GM12874 (cell line): ENCODE measurements around the gene GCGR.

ENCODE experiments used
- TF ChIP-seq, protein P1 (sequence below): IDR thresholded peaks from 2 replicates; pipeline ENCODE4 v1.5.1; 2011; ENCODE audit warnings: low read depth, mild to moderate bottlenecking, control low read depth, low read length, moderate library complexity; ENCODE audit not compliant: insufficient read depth

Gene GCGR

DNA sequence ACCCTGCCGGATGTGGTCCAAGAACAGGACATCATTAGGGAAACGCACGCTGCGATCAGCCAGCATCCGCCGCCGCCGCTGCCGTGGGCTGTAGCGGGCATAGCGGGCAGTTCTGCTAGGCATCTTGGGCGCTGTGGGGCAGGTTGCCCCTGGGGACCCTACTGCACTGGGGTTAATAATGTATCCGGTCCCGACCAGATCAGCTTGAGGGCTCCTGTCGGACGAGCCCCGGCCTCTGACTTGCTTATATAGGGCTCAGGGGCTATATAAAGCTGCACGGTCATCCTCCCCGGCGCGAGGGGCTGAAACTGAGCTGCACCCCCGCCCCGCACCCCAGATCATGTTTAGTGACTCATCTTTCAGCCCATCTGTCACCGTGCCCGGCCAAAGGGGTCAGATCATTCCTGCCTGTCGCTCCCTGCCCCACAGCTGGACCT, 30.9 kb downstream of the GCGR start, which contains the start of gene PPP1R27:
Gene PPP1R27, minus strand, starts transcription at position 220 of the 437 bp plus-strand sequence. Its CDS starts 97 bp downstream, at position 123.
- TF ChIP-seq, protein P1, sequence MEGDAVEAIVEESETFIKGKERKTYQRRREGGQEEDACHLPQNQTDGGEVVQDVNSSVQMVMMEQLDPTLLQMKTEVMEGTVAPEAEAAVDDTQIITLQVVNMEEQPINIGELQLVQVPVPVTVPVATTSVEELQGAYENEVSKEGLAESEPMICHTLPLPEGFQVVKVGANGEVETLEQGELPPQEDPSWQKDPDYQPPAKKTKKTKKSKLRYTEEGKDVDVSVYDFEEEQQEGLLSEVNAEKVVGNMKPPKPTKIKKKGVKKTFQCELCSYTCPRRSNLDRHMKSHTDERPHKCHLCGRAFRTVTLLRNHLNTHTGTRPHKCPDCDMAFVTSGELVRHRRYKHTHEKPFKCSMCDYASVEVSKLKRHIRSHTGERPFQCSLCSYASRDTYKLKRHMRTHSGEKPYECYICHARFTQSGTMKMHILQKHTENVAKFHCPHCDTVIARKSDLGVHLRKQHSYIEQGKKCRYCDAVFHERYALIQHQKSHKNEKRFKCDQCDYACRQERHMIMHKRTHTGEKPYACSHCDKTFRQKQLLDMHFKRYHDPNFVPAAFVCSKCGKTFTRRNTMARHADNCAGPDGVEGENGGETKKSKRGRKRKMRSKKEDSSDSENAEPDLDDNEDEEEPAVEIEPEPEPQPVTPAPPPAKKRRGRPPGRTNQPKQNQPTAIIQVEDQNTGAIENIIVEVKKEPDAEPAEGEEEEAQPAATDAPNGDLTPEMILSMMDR, result no peak

DNA sequence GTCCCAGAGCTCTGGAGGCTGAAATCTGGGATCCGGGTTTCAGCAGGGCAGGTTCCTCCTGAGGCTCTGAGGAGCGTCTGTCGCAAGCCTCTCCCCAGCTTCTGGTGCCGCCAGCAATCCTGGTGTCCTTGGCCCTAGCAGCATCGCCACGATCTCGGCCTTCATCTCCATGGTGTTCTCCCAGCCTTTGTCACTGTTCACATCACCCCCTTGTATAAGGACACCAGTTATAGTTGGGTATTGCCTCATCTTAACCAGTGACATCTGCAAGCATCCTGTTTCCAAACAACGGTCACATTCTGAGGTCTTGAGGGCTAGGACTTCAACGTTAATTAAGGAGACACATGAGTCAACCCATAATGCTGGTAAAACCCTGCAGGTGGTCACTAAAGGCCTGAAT, 33.7 kb downstream of the GCGR start:
- TF ChIP-seq, protein P1, result no peak

DNA sequence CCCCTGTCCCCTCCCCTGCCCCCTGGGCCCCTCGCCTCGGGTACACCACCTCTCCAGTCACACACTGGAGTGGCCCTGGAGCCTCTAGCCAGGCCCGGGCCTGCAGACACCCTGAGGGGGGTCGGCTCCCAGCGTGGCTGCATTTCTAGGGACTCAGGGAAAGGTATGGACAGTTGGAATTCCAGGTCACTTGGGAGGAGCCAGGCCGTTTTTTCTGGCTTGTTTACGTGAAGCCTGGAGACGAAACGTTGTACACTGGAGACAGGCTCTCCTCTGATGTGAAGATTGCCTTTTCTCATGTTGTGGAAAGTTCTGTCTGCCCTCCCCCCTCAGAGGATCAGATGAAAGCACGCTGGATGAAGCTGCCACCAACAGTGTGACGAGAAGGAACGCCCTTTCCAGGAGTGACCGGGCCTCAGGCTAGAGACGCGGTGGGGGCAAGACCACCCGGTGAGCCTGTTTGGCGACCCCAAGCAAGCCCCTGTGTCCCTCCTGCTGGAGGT, 34.9 kb downstream of the GCGR start:
- TF ChIP-seq, protein P1, result no peak

- TF ChIP-seq, protein P1, result no peak
These were observed 35.4 kb downstream of the GCGR start for GRCh38 chr17:81839301-81839700.

DNA sequence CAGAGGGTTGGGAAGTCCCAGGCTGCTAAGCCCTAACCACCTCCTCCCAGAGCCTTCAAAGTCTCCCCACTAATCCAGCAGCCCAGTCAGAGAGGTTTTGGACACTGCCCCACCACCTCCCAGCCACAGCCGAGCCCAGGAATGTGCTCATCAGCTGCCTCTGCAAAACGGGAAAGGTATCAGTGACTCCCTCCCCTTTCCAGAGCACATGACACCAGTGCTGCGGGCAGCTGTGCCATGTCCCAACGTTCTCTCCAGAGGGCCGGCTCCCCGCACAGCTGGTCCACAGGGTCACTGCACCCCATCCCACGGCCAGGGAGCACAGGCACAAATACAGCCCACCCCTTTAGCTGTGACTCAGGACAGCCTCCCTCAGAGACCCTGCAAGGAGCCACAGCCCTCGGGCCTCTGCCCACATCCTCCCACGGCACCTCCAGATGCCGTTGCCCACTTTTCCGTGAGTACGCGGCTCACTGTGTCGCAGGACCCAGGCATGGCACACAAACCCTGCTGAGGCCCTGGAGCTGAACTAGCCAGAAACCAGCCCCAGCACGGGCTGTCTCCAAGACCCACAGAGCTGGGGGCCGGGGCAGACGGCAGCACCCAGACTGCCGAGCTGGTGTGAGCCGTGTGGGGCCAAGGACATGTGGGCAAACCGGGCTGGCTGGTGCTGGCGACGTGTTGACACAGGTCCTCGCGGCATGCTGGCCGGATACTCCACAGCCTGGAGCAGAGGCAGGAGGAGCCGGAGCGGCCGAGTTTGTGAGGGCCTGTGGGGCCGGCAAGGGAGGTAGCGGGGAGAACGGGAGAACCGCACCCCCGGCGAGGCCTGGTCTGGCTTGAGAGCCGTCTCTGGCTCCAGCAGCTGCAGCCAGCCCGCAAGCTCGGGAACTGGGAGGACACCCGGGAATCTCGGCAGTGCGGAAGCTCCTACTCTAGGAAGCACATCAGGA, 37.2 kb downstream of the GCGR start:
- TF ChIP-seq, protein P1, result no peak

DNA sequence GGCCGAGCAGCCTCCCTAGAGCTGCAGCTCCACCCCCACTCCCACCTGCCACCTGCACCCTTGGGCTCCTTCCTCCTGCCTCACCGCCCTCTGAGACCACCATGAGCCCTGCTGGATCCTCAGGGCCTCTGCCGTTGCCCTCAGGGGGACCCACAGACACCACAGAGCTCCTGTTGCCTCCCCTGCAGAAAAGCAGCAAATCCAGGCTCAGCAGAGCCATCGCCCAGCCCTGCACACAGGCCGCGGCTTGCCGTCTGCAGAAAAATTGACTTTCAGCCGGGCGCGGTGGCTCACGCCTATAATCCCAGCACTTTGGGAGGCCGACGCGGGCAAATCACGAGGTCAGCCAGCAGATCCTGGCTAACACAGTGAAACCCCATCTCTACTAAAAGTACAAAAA, 37.9 kb downstream of the GCGR start:
- TF ChIP-seq, protein P1, result no peak

DNA sequence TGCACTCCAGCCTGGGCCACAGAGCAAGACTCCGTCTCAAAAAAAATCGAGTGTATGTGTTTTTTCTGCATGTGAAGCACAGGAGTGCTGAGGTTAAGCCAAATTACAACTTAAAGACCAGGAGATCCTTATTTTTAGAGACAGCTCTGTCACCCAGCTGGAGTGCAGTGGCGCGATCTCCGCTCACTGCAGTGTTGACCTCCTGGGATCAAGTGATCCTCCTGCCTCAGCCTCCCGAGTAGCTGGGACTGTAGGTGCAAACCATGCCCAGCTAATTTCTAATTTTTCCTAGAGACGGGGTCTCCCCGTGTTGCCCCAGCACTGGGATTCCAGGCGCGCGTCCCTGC, 38.4 kb downstream of the GCGR start:
- TF ChIP-seq, protein P1, result no peak
